CD1c-positive myeloid dendritic cell (primary cell): ENCODE data around the gene PLPP4.

ENCODE experiments used
- DNase-seq: peaks from one replicate; pipeline ENCODE4 v3.0.0-alpha.2; 2016; ENCODE audit errors: extremely low spot score

PLPP4 gene

GRCh38 chr10:120456626-120457430 lies at the start of gene PLPP4:
TSS of gene PLPP4 (plus strand) at chr10:120457227. CDS start at chr10:120457306, 79 bp downstream.
- DNase-seq: no peak

GRCh38 chr10:120409816-120410215 lies 47.2 kb upstream of the PLPP4 start:
- DNase-seq: no peak

- no peak for DNase-seq
Observed at GRCh38 chr10:120414946-120415345, 42.1 kb upstream of the PLPP4 start.

DNA sequence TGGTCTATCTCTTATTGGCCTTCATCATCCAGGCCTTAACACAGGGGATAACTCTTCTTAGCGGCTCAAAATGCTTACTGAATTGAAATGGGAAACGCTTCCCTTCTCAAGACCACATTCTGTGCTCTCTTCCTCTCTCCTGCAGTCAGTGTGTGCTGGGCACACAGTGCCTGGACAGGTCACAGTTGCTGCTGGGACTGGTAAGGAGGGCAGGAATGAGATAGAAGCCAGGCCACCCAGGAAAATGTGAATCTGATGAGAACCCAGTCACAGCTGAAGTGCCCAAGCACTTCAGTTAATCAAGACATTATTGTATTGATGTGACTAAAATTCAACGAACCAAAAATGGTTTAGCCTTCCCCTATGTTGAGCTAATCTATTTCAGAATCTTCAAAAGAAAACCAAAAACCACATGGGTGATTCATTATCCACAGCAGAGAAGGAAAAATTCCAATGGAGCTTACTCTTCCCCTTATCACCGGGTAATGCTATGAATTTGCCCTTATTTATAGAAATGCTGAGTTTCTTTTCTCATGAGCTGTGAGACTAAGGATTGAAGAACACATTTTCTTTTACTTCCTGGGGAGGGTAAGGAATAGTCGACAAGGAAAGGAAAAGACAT lies 41.2 kb upstream of the PLPP4 start:
- DNase-seq: no peak

DNA sequence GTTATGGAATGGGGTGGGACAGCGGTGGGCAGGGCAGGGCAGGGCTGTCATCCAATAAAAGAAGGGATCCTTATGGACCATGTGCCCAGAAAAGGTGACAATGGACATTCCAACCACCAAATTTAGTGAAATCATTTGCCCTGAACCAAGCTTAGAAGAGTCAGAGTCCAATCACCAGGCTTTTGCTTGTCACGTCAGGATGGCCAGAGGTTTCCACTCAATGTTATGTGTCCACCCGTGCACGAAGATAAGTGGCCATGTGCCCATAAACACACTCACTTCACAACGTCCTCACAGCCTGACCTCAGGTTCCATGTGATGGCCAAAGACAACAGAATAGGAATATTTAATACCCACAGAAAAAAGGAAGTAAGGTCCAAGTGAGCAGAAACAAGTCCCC lies 36.6 kb upstream of the PLPP4 start:
- no peak for DNase-seq

- DNase-seq: no peak
Observed at GRCh38 chr10:120421250-120421649, 35.8 kb upstream of the PLPP4 start.

- no peak for DNase-seq
Observed at GRCh38 chr10:120422457-120422856, 34.6 kb upstream of the PLPP4 start.

DNA sequence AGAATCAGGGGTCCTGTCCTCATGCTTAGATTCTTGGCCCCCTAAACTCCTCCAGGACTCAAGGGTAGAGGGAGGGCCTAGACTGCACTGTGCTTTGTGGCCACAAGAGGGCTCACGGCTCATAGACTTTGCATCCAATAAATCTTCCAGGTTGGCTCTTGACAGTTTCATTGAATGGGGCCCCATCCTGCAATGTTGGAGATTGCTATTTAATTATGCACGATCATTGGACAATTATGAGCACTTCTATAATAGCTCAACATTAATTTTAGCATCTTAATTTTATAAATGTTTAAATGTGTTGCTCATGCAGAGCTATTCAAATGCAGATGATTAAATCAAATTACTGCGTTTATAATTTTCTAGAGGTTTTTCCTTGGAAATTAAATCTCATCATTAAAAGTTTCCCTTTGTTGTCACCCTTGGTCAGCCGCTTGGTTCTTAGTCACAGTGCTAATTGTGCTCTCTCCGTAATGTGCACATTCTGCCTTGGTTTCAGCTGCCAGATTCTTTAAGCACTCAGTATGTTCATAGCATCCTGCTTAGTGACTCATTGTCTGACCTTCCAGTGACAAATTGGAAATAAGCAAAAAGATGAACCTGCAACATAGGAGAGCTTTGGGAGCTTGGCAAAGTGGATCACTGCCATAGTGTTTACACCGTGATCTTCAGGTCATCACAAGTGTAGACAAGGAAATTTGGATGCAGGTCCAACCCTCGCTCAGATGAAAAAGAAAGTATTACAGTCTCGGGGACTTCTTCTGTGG lies 33.4 kb upstream of the PLPP4 start:
- peak; percentile 43 for DNase-seq

DNA sequence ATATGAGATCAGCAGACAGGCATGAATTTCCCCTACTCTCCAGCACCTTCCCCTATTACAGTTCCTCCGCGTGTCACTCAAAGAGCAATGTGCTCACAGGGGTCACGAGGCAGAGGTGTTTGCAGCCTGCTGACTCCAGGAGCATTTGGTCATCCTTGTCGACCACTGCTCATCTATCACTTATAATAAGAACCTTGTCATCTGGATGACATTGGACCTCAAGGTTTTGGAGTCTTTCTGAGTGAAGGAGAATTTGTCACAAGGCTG lies 32.9 kb upstream of the PLPP4 start:
- DNase-seq: no peak

GRCh38 chr10:120426306-120426705 lies 30.7 kb upstream of the PLPP4 start:
- no peak for DNase-seq

DNA sequence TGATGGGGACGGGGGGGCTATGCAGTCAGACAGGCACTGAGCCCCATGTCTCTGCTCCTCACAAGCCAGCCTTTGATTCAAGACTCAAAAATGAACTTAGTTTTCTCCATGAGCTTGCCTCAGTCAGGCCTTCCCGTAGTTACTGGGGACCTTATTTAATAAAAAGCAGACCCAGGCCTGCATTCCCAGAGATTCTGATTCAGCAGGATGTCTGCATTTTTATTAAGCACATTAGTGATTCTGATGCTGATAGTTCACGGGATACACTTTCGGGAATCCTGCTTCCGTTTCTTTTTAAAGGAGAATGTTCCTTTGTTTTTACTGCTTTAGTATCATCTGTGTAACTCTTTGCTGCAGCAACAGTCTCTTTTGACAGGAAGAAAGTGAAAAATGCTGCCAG lies 28.3 kb upstream of the PLPP4 start:
- no peak for DNase-seq

- DNase-seq: no peak
Observed at GRCh38 chr10:120429395-120429794, 27.6 kb upstream of the PLPP4 start.

DNA sequence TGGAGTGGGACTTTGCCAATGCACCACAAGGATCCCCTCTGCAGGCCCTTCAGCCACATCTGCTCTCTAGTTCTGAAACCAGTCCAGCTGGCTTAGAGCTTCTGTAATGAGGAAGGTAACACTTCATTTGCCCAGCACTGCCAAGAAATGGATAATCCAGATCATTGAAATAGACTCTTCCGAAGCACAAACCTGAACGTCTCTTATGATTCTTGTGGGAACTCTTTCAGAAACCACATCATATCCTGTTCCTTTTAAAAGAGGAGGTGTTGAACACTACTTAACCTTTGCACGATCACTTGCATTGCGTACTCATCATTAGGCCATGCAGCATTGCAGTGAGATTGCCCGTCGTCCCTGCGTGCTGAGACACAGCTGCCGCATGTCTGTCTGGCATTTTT lies 25.8 kb upstream of the PLPP4 start:
- DNase-seq: no peak

DNA sequence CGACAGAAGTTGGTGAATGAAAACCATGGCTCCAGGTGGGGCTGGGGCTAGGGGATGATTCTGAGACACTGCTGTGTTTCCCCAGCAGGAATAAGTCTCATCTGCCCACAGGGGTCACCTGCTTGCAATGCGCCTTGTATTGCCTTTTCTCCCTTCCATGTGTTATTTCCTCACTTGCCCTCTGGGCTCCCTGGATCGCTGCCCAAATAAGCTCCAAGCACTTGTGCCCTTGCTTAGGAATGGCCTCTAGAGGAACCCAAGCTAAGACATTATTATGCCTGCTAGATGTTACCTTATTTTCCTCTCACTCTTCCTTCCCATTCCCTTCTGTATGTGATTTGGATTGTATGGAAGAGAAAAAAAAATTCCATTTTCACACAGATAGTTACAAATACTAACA lies 24.8 kb upstream of the PLPP4 start:
- no peak for DNase-seq

DNA sequence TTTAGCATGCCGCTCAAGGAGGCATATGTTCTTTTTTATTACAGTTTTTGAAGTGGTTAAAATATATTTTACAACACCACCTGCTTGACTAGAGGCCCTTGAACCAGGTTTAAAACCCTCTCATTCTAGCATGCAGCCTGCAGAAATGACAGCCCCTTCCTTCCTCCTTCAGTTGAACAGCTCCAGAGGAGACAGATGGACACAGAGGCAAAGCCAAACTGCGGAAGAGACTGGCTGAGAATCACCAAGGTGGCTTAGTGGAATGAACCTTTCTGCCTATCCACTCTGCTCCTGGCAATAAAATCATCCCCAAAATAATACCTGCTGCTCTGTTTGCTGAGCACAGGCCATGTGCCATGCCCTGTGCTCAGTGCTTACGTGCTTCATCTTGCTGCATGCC lies 23.9 kb upstream of the PLPP4 start:
- no peak for DNase-seq

DNA sequence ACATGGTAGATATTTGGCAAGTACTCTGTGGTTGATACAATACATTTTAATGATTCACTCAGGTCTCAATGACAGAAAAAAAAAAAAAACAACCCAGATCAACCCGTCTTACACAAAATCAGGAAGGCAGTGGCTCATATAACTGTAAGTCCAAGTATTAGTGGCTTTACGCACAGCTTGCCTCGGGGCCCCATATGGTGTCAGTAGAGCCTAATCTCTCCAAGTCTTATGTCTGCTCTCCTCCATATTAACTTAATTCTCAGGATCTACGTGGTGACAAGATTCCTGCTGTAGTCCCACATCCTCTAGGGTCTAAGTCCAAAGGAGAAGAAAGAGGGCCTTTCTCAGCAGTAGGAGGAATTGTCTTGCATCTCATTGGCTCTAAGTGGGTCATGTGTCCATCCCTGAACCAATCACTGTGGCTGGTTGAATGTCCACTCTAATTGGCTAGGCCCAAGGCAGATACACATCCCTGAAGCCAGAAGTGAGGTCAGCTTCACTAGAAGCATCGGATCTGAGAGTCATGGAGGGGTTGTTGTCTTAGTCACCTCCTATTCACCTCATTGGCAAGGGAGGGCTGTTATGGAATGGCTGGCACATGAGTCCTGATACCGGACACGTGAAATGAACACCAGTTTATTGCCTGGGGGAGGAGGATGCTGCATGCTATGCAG lies 20.5 kb upstream of the PLPP4 start:
- DNase-seq: no peak

- no peak for DNase-seq
Observed at GRCh38 chr10:120437541-120437940, 19.5 kb upstream of the PLPP4 start.

DNA sequence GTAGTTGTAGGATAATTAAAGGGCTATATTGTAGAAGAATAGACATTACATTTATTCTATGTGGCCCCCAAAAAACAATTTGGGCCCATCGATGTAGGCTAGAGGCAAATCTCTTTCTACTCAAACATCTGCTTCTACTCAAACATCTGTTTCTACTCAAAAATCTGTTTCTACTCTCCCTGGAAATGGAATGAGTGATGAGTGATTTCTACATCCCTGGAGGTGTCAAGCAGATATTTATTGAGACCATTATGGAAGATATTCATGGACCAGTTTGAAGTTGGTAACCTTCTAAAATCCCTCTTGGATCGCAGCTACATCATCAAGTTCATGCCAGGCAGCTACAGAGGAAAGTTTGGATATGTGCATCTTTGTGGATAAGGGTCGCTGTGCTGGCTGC lies 5.1 kb upstream of the PLPP4 start:
- no peak for DNase-seq

DNA sequence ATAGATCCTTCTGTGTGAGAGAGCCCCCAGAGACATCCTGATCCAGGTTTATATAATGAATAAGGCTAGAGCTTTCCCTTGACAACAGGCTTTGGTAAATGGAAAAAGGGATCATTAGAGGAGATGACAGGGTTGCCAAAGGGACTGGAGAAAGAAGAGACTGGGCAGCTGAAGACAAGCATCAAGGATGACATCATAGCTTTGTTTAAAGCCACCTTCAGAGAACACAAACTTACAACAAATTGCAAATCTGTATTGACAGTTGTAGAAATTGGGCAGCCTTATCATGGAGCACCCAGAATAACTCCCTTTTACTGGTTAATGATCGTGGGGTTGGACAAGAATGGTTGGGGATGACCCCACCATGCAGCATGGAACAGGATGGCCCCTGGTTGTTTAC lies 3.7 kb upstream of the PLPP4 start:
- DNase-seq: no peak

DNA sequence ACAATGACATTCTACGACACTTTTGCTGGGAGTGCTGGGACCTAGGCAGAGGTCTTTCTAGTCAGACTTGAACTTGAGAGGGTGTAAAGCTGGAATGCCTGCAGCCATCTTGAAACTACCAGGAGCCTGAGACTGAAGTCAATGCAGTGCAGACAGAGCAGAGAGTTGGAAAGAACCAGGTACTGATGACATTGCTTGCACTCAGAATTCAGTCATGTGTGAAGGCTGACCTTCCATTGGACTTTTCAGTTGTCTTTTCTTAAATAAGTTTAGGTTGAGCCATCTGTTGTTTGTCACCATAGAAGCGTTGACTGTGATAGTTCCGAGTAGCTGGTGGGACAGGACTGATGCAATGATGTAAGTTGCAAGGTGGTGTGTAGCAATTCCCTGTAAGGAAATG lies 3.1 kb upstream of the PLPP4 start:
- no peak for DNase-seq

GRCh38 chr10:120455004-120455403 lies 2.0 kb upstream of the PLPP4 start:
- DNase-seq: no peak

GRCh38 chr10:120455606-120456005 lies 1.4 kb upstream of the PLPP4 start:
- DNase-seq: no peak
